AG04449 (cell line): Measurements from ENCODE around the gene USF2.

Experiments used
- CTCF ChIA-PET: fragments of 350-600 bp; formaldehyde crosslinking; extraction: SDS; loops from one replicate; lab custom pipeline; 2021; ENCODE audit warnings: antibody characterized with exemption; lab: Yijun Ruan, JAX
- POLR2A ChIA-PET: fragments of 400-600, 350-600 bp; formaldehyde crosslinking; extraction: SDS; loops from one replicate; lab custom pipeline; 2020; ENCODE audit warnings: antibody characterized with exemption, inconsistent platforms; lab: Yijun Ruan, JAX
- DNase-seq: peaks from one replicate; pipeline ENCODE4 v3.0.0-alpha.2; 2010; ENCODE audit warnings: low read depth, low spot score
- H3K4me3 ChIP-seq: 2 replicates; pipeline ENCODE4 v1.5.1; 2011; ENCODE audit warnings: low read depth, mild to moderate bottlenecking, control low read depth, low read length
- TF ChIP-seq, protein P1 (sequence below): IDR thresholded peaks from one replicate; pipeline ENCODE4 v1.5.1; 2011; ENCODE audit warnings: mild to moderate bottlenecking, moderate library complexity, low read length, control low read depth, inconsistent platforms; ENCODE audit not compliant: insufficient read depth; ENCODE audit errors: missing control alignments

USF2 gene

DNA sequence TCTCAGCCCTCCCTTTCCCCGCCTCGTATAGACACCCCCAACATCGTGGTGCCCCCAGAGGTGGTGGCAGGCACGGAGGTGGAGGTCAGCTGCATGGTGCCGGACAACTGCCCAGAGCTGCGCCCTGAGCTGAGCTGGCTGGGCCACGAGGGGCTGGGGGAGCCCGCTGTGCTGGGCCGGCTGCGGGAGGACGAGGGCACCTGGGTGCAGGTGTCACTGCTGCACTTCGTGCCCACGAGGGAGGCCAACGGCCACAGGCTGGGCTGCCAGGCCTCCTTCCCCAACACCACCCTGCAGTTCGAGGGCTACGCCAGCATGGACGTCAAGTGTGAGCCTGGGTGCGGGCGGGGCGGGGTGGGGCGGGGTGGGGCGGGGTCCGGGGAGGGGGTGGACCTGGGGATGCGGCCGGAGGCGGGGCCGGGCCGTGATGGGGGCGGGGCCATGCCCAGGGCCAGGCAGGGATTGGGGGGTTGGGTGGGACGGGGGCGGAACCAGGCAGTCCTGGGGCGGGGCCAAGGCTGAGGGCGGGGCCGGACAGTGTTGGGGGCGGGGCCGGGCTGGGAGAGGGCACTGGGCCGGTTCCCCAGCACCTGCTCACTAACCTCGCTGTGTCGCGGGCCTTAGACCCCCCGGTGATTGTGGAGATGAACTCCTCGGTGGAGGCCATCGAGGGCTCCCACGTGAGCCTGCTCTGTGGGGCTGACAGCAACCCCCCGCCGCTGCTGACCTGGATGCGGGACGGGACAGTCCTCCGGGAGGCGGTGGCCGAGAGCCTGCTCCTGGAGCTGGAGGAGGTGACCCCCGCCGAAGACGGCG lies 31.0 kb downstream of the USF2 start:
- DNase-seq: no peak
- POLR2A ChIA-PET: no interaction called here

DNA sequence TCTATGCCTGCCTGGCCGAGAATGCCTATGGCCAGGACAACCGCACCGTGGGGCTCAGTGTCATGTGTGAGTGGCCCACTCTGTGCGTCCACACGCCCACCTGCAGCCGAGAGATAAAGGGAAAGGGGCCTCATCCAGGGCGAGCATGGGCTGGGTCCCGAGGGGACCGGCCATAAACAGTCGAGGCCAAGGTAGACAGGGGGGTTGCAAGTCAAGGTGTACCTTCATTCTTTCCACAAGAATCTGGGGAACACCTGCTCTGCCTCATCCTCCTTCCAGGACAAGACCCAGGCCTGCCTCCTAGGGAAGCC lies 31.5 kb downstream of the USF2 start:
- TF ChIP-seq, protein P1, sequence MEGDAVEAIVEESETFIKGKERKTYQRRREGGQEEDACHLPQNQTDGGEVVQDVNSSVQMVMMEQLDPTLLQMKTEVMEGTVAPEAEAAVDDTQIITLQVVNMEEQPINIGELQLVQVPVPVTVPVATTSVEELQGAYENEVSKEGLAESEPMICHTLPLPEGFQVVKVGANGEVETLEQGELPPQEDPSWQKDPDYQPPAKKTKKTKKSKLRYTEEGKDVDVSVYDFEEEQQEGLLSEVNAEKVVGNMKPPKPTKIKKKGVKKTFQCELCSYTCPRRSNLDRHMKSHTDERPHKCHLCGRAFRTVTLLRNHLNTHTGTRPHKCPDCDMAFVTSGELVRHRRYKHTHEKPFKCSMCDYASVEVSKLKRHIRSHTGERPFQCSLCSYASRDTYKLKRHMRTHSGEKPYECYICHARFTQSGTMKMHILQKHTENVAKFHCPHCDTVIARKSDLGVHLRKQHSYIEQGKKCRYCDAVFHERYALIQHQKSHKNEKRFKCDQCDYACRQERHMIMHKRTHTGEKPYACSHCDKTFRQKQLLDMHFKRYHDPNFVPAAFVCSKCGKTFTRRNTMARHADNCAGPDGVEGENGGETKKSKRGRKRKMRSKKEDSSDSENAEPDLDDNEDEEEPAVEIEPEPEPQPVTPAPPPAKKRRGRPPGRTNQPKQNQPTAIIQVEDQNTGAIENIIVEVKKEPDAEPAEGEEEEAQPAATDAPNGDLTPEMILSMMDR: no peak
- no peak overlapping the region for H3K4me3 ChIP-seq
- DNase-seq: no peak
- ChIA-PET POLR2A (no interaction called here), CTCF (no interaction called here)

More for the DNA sequence above, 31.0 kb downstream of the USF2 start:
- H3K4me3 ChIP-seq: no peak overlapping the region
- CTCF ChIA-PET: no interaction called here
- TF ChIP-seq, protein P1: no peak

DNA sequence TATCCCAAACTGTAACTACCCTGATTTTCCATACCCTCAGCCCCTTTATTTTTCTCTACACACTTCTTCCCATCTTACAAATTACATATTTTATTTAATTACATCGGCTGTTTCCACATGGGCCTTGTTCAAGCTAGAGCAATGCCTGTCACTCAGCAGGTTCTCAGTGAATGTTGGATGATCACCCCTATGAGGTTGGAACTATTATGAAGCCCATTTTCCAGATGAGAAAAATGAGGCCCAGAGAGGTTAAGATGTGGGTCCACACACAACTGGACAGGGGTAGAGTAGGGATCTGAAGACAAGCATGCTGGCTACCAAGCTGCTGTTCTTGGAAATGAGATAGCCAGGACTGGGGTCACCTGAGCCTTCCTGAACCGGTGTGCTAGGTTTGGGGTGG lies 33.2 kb downstream of the USF2 start:
- ChIA-PET CTCF (no interaction called here), POLR2A (no interaction called here)
- TF ChIP-seq, protein P1: no peak
- no peak for DNase-seq
- H3K4me3 ChIP-seq: no peak overlapping the region

DNA sequence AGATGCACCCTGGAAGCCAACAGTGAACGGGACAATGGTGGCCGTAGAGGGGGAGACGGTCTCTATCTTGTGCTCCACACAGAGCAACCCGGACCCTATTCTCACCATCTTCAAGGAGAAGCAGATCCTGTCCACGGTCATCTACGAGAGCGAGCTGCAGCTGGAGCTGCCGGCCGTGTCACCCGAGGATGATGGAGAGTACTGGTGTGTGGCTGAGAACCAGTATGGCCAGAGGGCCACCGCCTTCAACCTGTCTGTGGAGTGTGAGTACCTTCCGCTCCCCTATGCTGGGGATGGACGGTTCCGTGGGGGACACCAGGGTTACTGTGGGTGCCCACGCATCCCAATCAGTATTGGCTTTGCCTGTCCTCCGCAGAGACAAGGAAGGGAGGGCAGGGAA lies 33.7 kb downstream of the USF2 start:
- POLR2A ChIA-PET: no interaction called here
- no peak overlapping the region for H3K4me3 ChIP-seq
- DNase-seq: no peak
- CTCF ChIA-PET: no interaction called here
- TF ChIP-seq, protein P1: no peak

DNA sequence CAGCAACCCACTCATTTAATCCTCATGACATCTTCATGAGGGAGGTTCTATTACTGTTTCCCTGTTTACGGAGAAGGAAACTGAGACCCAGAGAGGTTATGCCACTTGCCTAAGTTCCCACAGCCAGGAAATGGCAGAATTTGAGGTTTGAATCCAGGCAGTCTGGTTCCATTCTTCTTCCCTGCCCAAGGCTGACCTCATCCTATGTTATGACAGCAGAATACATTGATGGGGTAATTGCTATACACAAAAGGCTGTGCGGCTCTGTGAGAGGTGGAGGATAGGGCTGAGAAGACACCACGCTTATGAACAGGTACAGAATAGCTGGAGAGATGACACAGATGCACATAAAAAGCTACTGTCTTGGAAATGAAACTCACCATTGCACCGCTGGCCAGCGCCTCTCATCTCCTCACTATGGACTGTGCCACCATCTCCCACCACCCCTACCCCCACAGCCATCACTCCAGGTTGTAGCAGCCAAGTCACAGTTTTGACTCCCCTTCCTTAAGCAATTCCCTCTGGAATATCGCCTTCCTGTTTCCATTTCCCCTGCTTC lies 34.7 kb downstream of the USF2 start:
- ChIA-PET POLR2A (no interaction called here), CTCF (no interaction called here)
- TF ChIP-seq, protein P1: no peak
- H3K4me3 ChIP-seq: no peak overlapping the region
- no peak for DNase-seq

DNA sequence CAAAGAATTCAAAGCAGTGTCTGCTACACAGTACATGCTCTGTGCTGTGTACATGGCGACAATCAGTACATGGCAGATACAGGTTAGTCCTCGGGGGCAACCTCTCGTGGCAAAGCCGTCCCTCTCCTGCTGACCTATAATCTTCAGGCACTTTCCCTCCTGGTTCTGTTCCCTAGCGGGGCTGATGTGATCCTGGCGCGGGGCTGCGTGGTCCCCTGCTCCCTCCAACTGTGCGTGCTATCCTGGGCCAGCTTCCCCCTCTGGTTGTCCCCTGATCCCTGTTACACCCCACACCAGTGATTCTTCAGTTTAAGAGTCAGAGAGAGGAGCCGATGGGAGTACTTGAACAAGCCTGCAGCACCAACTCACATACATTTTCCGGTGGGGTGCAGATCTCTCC lies 35.3 kb downstream of the USF2 start:
- CTCF ChIA-PET: no interaction called here
- H3K4me3 ChIP-seq: no peak overlapping the region
- POLR2A ChIA-PET: no interaction called here
- DNase-seq: no peak
- TF ChIP-seq, protein P1: no peak
